K562 (cell line): Measurements from ENCODE around the gene FBXW10B.

Source experiments
- CTCF ChIP-seq, 3 experiments: IDR thresholded peaks in 2 of 3; conservative IDR thresholded peaks in 1 of 3; 2 replicates each; pipeline ENCODE4 v1.5.1; 2011 to 2012; ENCODE audit warnings: low read length in 3 of 3, mild to moderate bottlenecking in 3 of 3, control low read depth in 2 of 3, improper control_type of control experiment in 1 of 3, inconsistent platforms in 1 of 3, low read depth in 1 of 3, mixed read lengths in 1 of 3, moderate library complexity in 1 of 3; ENCODE audit not compliant: insufficient read depth in 2 of 3
- E2F6 ChIP-seq, 2 experiments: IDR thresholded peaks; 2 replicates each; pipeline ENCODE4 v1.6.1; 2011; ENCODE audit warnings: borderline replicate concordance in 1 of 2, control low read depth in 1 of 2, low read depth in 1 of 2, low read length in 1 of 2, mild to moderate bottlenecking in 1 of 2, mixed read lengths in 1 of 2, moderate library complexity in 1 of 2; ENCODE audit not compliant: insufficient read depth in 1 of 2, insufficient read length in 1 of 2, poor library complexity in 1 of 2, severe bottlenecking in 1 of 2; ENCODE audit errors: extremely low read depth in 1 of 2
- EZH2 ChIP-seq: IDR thresholded peaks from 2 replicates; pipeline ENCODE4 v1.6.1; 2012; ENCODE audit warnings: low read depth, mild to moderate bottlenecking, inconsistent platforms, low read length, borderline replicate concordance
- KDM5B ChIP-seq: fragments of 200-600 bp; sonication (generic); IDR thresholded peaks from 2 replicates; pipeline ENCODE4 v1.6.1; 2012; ENCODE audit warnings: low read depth, mild to moderate bottlenecking, moderate library complexity, low read length, control low read depth, inconsistent platforms; ENCODE audit not compliant: insufficient replicate concordance
- RCOR1 ChIP-seq, 2 experiments: IDR thresholded peaks; 2 replicates each; pipeline ENCODE4 v1.6.1; 2012; ENCODE audit warnings: low read depth in 2 of 2, low read length in 2 of 2, borderline replicate concordance in 1 of 2, improper control_type of control experiment in 1 of 2
- SIX5 ChIP-seq, 2 experiments: IDR thresholded peaks; 2 replicates each; pipeline ENCODE4 v1.6.1; 2011; ENCODE audit warnings: low read length in 2 of 2, borderline replicate concordance in 1 of 2, low read depth in 1 of 2, mild to moderate bottlenecking in 1 of 2, moderate library complexity in 1 of 2; ENCODE audit not compliant: insufficient read depth in 1 of 2
- ZBTB49 ChIP-seq: sonication (generic); formaldehyde crosslinking; IDR thresholded peaks from 2 replicates; pipeline ENCODE4 v1.8.0; 2022; ENCODE audit warnings: missing genetic modification reagents, mild to moderate bottlenecking, borderline replicate concordance
- ZNF274 ChIP-seq: IDR thresholded peaks from 2 replicates; pipeline ENCODE4 v1.6.1; 2011; ENCODE audit warnings: low read depth, mild to moderate bottlenecking, low read length, moderate library complexity, borderline replicate concordance
- ZNF347 ChIP-seq: fragments of 450-650 bp; formaldehyde crosslinking; IDR thresholded peaks from 2 replicates; pipeline ENCODE4 v1.4.0; 2020; ENCODE audit warnings: low read depth, mild to moderate bottlenecking, moderate library complexity
- ZNF76 ChIP-seq: fragments of 250-450 bp; sonication (Bioruptor Pico); IDR thresholded peaks from 2 replicates; pipeline ENCODE4 v1.4.0; 2020; ENCODE audit warnings: mild to moderate bottlenecking, moderate library complexity, borderline replicate concordance

- TF ChIP-seq ZNF347 (CRISPR knock-in tag) (no peak), ZNF76 (CRISPR knock-in tag) (no peak), KDM5B (no peak), SIX5 (IDR thresholded peaks at IDR 0.05; ENCODE audit: borderline replicate concordance in 1 of 2, insufficient read depth in 1 of 2, low read depth in 1 of 2, low read length in 2 of 2) (no peak), RCOR1 (IDR thresholded peaks at IDR 0.05; ENCODE audit: borderline replicate concordance in 1 of 2, low read depth in 2 of 2, low read length in 2 of 2) (no peak), EZH2 (no peak), ZBTB49 (no peak), E2F6 (IDR thresholded peaks at IDR 0.05; ENCODE audit: borderline replicate concordance in 1 of 2, extremely low read depth in 1 of 2, insufficient read depth in 1 of 2, insufficient read length in 1 of 2, low read depth in 1 of 2, low read length in 1 of 2, poor library complexity in 1 of 2, severe bottlenecking in 1 of 2) (no peak), CTCF (IDR thresholded peaks at IDR 0.05 in 2 of 3, conservative IDR thresholded peaks at IDR 0.05 in 1 of 3; ENCODE audit: insufficient read depth in 2 of 3, low read depth in 1 of 3, low read length in 3 of 3) (no peak), ZNF274 (no peak)
These were observed 43.7 kb upstream of the FBXW10B start for GRCh38 chr17:15663176-15663575.
